Ascending aorta (tissue), 2 donors: Measurements from ENCODE around the gene SCN1B. TPM values are rescaled to one million over a fixed set of nuclear protein-coding genes. Genes with fewer than 3 reads are reported as not detected.

Source experiments
- DNase-seq, 2 donors: peaks; one replicate each; pipeline ENCODE4 v3.0.0-alpha.2; 2019; ENCODE audit warnings: low spot score in 2 of 2
- H3K27ac ChIP-seq, 2 donors: fragments of 200-600 bp; sonication (generic); one replicate each; pipeline ENCODE4 v1.5.1; 2016 to 2017; ENCODE audit warnings: mild to moderate bottlenecking in 1 of 2
- H3K27me3 ChIP-seq: fragments of 200-600 bp; sonication (generic); one replicate; pipeline ENCODE4 v1.5.1; 2017
- H3K36me3 ChIP-seq, 2 donors: fragments of 200-600 bp; sonication (generic); one replicate each; pipeline ENCODE4 v1.5.1; 2016
- H3K4me1 ChIP-seq, 2 donors: fragments of 200-600 bp; sonication (generic); one replicate each; pipeline ENCODE4 v1.5.1; 2016 to 2017; ENCODE audit warnings: mild to moderate bottlenecking in 1 of 2
- H3K4me3 ChIP-seq, 2 donors: fragments of 200-600 bp; sonication (generic); one replicate each; pipeline ENCODE4 v1.5.1; 2016 to 2017; ENCODE audit warnings: mild to moderate bottlenecking in 1 of 2
- H3K9me3 ChIP-seq, 2 donors: fragments of 200-600 bp; sonication (generic); one replicate each; pipeline ENCODE4 v1.5.1; 2016
- intact Hi-C: fragments of 100-400 bp; cut with DNase I; formaldehyde crosslinking; loops from one replicate; pipeline ENCODE4 v1.15.1; 2023
- total RNA-seq: library from RNA; depleted of rRNA; stranded (reverse); fragments of >200 nt; gene quantifications from one replicate; pipeline ENCODE4 v1.1.0, GENCODE V29; 2016
- TF ChIP-seq, protein P1 (sequence below), 3 experiments: fragments of 200-600 bp in 2 of 3; fragments of 450-650 bp in 1 of 3; sonication (generic) in 2 of 3; IDR thresholded peaks; one replicate each; pipeline ENCODE4 v1.5.1; 2016 to 2019; ENCODE audit warnings: antibody characterized with exemption in 3 of 3, mild to moderate bottlenecking in 1 of 3, moderate library complexity in 1 of 3

SCN1B gene
- total RNA-seq, 1 donor from 2014 or later = 20.8 TPM

DNA sequence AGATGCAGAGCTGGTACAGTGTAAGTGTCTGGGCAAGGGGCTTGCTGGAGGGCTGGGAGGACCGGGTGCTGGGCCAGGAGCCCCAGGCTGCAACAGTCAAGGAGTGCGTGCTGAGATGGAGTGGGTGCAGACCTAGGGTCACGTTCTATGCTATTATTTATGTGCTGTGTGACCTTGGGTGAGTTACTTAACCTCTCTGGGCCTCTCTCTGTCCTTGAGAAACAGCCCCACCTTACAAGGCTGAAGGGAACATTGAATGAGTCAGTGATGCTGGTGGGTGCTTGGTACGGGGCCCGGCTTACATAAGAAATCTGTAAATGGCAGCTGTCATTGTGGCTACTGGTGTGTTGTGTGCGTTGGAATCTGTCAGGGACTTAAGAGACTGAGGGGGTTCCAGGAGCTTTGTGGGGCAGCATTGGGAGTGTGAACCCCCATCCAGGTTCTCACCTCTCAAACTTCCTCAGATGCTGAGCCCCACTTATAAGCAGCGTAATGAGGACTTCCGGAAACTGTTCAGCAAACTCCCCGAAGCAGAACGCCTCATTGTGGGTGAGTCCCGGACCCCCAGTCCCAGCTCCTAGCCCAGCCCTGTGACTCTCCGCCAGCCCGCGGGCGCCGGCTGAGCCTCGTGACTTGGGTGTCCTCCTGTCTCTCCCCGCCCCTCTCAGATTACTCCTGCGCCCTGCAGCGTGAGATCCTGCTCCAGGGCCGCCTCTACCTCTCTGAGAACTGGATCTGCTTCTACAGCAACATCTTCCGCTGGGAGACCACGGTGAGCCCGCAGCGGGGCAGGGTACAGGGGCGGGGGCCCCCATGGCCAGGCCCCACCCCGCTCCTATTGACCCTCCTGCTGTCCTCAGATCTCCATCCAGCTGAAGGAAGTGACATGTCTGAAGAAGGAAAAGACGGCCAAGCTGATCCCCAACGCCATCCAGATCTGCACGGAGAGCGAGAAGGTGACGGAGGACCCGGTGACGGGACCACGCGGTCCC, 20.6 kb upstream of the SCN1B start:
- Histone ChIP-seq H3K9me3 (no peaks in the 10 kb centered on the region), H3K27ac (peak overlapping the region in 1 of 2 donors; percentile 2), H3K36me3 (peaks cover 37 to 49% of the 10 kb centered on the region in 2 donors), H3K27me3 (no peaks in the 10 kb centered on the region), H3K4me3 (no peak overlapping the region), H3K4me1 (peaks cover 2 to 4% of the 10 kb centered on the region in 2 donors)
- intact Hi-C loops = no loop called here
- TF ChIP-seq, protein P1, sequence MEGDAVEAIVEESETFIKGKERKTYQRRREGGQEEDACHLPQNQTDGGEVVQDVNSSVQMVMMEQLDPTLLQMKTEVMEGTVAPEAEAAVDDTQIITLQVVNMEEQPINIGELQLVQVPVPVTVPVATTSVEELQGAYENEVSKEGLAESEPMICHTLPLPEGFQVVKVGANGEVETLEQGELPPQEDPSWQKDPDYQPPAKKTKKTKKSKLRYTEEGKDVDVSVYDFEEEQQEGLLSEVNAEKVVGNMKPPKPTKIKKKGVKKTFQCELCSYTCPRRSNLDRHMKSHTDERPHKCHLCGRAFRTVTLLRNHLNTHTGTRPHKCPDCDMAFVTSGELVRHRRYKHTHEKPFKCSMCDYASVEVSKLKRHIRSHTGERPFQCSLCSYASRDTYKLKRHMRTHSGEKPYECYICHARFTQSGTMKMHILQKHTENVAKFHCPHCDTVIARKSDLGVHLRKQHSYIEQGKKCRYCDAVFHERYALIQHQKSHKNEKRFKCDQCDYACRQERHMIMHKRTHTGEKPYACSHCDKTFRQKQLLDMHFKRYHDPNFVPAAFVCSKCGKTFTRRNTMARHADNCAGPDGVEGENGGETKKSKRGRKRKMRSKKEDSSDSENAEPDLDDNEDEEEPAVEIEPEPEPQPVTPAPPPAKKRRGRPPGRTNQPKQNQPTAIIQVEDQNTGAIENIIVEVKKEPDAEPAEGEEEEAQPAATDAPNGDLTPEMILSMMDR (IDR thresholded peaks at IDR 0.05) = no peak
- DNase-seq = no peak

DNA sequence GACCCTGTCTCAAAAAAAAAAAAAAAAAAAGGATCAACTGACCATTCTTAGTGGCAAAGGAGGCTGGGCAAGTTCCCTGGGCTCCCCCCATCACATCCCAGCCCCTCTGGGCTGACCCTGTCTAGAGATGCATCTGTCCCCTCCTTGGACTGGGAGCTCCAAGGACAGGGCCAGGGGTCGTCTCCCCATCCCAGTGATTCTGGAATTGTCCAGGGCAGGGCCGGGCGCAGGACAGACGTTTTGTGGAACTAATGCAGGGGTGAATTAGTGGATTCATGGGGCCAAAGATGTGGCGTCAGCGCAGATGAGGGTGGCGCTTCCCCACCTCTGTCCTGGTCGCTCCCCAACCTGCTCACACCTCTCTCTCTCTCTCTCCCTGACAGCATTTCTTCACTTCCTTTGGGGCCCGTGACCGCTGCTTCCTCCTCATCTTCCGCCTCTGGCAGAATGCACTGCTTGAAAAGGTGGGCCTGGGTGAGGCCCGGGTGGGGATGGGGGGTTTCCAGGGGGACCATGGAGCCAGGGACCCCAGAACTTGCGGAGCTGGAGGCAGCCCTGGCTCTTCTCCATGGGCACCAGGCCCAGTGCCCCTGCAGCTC, 19.1 kb upstream of the SCN1B start:
- TF ChIP-seq, protein P1 (IDR thresholded peaks at IDR 0.05) = no peak
- H3K4me1 ChIP-seq = peaks cover 0 to 4% of the 10 kb centered on the region in 2 donors
- H3K27me3 ChIP-seq = no peaks in the 10 kb centered on the region
- no peak overlapping the region for H3K4me3 ChIP-seq
- no peak for DNase-seq
- H3K27ac ChIP-seq = no peak overlapping the region
- peaks cover 48 to 57% of the 10 kb centered on the region in 2 donors for H3K36me3 ChIP-seq
- H3K9me3 ChIP-seq = no peaks in the 10 kb centered on the region
- intact Hi-C loops = no loop called here

DNA sequence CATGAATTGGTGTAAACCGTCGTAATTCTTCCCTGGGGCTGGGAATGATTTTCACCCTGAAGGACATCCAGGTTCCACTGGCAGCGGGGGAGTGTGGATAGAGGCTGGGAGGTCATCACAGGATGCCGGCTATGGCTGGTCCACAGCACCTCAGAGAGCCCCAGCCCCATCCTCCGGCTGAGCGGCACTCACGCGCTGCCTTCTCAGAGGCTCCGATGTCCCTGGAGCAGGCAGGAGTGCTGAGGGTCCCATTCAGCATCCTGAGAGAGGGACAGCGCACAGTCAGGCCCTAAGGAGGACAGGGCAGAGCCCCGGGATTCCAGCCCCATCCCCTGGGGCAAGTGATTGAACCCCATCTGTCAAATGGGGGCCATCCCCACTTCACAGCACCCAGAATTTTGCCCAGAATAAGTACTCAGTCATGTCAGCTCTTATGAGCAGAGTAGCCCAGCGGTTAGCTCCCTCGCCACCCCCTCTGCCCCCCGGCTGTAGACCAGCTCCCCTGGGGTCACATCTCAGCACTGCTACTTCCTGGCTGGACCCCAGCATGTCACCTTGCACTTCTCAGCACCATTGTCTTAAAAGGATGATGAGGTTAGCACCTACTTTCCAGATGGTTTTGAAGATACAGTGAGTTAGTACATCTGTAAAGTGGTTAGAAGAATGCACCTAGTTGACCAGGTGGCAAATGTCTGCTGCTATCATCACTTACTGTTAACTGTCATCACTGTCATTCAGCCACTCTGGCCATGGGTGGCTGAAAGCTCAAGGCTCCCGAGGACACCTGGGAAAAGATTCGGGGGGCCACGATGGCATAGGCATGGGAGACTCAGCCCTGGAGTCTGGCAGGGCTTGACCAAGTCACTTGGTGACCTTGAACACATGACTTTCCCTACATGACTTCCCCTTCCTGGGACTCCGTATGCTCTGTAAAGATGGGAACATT, 18.3 kb upstream of the SCN1B start:
- peaks cover 54 to 65% of the 10 kb centered on the region in 2 donors for H3K36me3 ChIP-seq
- peaks cover 0 to 4% of the 10 kb centered on the region in 2 donors for H3K4me1 ChIP-seq
- no peak overlapping the region for H3K4me3 ChIP-seq
- intact Hi-C loops = no loop called here
- peak overlapping the region in 1 of 2 donors; percentile 15 for H3K27ac ChIP-seq
- TF ChIP-seq, protein P1 (IDR thresholded peaks at IDR 0.05) = no peak
- H3K27me3 ChIP-seq = no peaks in the 10 kb centered on the region
- no peaks in the 10 kb centered on the region for H3K9me3 ChIP-seq
- DNase-seq = no peak

DNA sequence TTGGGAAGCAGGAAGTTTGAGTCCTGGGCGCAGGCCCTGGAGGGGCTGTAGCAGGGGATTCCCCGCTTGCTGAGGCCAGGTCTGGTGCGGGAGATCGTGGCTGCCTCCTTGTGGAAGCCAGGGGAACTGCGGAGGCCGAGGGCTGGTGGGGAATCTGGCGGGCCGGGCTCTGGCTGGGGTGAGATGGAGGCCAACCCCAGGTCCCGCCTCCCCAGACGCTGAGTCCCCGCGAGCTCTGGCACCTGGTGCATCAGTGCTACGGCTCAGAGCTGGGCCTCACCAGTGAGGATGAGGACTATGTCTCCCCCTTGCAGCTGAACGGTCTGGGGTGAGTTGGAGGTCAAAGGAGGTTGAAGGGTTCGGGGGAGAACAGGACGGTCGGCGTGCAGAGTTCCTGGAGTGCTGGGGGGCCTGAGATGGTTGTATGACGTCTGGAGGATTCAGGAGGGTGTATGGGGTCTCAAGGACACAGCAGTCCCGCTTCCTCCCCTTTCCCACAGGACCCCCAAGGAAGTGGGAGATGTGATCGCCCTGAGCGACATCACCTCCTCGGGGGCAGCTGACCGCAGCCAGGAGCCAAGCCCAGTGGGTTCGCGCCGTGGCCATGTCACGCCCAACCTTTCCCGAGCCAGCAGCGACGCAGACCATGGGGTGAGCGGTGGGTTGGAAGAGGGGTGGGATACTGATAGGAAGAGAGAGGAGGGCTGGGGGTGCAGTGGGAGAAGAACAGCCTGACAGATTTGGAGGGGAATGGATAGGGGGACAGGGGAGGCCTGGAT, 17.0 kb upstream of the SCN1B start:
- peaks cover 0 to 4% of the 10 kb centered on the region in 2 donors for H3K4me1 ChIP-seq
- DNase-seq = peak in 1 of 2 donors; percentile 86
- TF ChIP-seq, protein P1 (IDR thresholded peaks at IDR 0.05) = peak; percentile 89 to 99 (median 98)
- no peaks in the 10 kb centered on the region for H3K27me3 ChIP-seq
- H3K27ac ChIP-seq = no peak overlapping the region
- H3K9me3 ChIP-seq = no peaks in the 10 kb centered on the region
- intact Hi-C loops = loop anchor here (1.0 kb wide), 1 partner anchor 40 kb away; no protein-coding TSS in a partner anchor
- peaks cover 66 to 77% of the 10 kb centered on the region in 2 donors for H3K36me3 ChIP-seq
- no peak overlapping the region for H3K4me3 ChIP-seq
